GM21447 (cell line): Measurements from ENCODE around the gene NOTCH2.

ENCODE experiments used
- ATAC-seq: cut with Tn5 transposase; IDR thresholded peaks from one replicate; pipeline ENCODE4 v1.9.1; 2021; ENCODE audit not compliant: unreplicated experiment

The NOTCH2 gene

DNA sequence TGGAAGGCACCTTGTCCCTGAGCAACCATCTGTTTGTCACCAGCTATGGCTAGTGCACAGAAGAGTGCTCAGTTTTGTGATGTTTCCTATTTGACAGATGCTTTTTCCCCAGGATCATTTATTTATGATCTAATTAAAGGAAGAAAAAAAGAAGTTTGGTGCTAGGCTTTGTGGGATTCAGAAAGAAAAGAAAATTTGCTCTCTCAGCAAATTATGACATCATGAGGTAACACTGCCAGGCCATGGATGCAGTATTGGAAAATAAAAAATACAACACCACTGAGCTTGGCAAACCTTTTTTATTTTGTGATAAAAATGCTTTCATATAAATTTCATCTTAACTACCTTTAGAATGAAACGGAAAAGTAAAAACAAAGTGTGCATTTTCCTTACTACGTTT, 157.7 kb downstream of the NOTCH2 start:
- ATAC-seq = no peak

DNA sequence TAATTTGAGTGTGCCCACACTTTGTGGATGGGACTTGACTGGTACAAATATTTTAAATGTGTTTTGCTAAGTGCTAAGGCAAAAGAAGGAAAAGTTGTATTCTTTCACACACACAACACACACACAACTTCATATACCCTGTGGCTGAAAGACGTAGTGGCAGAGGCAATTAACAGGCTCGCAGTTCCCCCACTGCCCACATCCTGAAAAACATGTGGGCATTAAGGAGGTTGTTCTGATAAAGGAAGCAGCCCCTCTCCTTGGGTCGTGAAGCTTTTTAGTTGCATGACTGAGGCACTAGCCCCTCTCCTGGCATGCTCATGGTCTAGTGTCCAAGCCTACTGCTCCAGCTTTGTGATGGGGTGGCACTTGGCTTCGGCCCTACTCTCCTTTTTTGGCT, 158.8 kb downstream of the NOTCH2 start:
- ATAC-seq = no peak

DNA sequence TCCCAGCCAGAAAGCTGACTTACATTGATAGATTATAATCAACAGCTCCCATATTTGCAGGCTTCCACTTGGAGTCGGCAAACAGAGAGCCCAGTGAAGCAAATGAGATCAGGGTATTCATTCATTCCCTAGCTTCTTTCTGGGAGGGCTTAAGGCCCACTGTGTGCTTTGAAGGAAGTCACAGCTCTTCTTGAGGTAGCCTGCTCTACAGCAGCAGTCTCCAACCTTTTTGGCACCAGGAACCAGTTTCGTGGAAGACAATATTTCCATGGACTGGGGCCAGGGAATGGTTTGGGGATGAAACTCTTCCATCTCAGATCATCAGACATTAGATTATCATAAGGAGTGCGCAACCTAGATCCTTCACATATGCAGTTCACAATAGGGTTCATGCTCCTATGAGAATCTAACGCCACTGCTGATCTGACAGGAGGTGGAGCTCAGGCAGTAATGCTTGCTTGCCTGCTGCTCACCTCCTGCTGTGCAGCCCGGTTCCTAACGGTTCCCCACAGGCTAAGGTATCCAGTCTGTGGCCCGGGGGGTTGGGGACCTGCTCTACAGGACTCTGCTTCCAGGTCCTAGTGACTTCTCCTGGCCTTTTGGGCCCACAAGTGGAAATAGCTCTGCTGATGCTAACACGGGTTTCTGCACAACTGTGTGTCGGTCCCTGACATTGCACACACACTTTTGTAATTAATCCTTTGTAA, 159.4 kb downstream of the NOTCH2 start:
- no peak for ATAC-seq

DNA sequence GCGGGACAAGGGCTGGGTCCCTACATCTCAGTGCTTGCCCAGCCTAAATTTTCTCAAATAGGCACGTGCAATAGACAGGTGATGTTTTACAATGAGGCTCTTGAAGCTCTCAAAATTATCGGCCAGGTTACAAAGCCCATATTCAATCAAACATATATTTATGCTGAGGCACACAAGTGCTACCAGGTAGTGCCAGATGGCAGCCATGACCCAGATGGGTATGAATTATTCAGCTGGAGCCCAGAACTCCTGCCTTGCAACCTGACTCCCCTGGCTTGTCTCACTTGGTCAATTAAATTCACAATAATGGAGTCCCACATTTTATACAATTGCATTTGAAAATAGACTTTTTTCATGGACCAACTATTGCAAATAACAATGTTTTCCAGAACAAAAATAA, 160.8 kb downstream of the NOTCH2 start:
- ATAC-seq = no peak

DNA sequence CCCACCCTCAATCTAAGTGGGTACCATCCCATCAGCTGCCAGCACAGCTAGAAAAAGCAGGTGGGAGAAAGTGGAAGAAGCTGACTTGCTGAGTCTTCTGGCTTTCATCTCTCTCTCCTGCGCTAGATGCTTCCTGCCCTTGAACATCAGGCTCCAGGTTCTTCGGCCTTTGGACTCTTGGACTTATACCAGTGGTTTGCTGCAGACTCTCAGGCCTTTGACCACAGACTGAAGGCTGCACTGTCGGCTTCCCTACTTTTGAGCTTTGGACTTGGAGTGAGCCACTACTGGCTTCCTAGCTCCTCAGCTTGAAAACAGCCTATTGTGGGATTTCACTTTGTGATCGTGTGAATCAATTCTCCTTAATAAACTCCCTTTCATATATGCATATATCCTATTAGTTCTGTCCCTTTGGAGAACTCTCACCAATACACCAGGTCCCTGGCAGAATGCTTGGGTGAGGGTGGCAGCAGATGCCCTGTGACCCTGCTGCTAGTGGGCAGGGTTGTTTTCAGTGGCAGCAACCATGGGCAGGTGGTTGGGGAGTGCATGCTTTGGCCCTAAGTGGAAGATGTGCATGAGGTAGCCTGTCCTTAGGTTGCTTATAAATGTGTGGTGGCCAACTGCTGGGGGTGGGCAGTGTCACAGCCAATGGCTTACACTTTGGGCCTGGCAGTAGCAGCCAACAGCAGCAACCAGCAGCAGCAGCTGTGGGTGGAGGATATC, 162.4 kb downstream of the NOTCH2 start:
- ATAC-seq = no peak

DNA sequence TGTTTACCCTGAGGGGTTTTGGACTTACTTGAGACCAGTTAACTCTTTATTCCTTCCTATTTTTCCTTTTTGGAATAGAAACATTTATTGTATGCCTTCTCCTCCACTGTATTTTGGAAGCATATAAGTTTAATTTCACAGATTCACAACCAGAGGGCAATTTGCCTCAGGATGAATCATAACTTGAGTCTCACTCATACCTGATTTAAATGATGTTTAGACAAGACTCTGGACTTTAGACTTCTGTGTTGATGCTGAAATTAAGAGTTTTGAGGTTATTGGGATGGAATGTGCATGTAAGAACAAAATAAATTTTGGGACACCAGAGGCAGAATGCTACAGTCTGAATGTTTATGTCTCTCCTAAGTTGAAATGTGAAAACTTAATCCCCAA, 166.0 kb downstream of the NOTCH2 start:
- ATAC-seq = no peak

DNA sequence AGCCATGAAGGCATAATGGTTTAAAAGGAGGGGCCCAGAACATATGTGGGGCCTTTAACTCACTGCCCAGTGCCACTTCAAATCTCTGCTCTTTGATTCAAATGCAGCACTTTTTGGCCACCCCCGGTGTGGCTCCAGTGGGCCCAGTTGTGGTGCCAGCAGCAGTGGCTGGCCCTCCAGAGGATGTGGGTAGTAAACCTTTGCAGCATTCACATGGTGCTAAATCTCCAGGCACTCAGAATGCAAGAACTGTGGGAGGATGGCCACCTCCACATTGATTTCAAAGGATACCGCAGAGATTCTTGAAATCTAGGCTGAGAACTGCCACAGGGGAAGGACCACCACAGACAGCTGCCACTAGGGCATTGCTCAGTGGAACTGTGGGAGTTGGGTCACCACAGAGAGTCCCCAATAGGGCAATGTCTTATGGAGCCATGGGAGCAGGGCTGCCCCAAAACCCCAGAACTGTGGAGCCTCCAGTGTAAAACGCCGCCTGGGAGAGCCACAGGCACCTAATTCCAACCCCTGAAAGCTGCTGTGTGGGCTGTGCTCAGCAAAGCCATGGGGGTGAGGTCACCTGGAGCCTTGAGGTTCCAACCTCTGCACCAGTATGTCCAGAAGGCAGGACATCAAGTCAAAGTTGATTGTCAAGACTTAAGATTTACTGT, 166.6 kb downstream of the NOTCH2 start:
- ATAC-seq = no peak

DNA sequence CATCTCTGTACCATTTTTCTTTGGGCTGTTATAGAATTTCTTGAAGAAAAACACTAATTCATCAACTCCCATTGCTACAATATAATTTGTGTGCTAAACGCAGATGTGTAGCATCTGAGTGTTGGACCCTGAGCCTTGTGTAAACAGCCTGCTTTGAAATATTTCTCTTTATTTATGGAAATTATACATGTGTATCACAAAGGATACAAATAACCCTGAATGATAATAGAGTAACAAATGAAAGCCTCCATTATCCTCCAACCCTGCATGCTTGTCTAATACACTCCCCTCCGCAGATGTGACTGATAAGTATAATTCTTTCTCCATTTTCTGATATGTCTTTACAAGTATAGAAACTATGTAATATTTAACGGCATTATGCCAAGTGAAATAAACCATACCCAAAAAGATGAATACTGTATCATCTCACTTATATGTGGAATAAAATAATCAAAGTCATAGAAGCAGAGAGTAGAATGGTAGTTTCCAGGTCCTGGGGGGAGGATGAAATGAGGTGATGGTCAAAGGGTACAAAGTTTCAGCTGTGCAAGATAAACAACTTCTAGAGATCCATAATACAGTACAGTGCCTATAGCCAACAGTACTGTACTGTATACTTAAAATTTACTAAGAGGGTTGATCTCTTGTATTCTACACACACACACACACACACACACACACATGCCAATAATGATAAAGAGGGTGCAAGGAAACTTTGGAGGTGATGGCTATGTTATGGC, 170.3 kb downstream of the NOTCH2 start:
- ATAC-seq = no peak

DNA sequence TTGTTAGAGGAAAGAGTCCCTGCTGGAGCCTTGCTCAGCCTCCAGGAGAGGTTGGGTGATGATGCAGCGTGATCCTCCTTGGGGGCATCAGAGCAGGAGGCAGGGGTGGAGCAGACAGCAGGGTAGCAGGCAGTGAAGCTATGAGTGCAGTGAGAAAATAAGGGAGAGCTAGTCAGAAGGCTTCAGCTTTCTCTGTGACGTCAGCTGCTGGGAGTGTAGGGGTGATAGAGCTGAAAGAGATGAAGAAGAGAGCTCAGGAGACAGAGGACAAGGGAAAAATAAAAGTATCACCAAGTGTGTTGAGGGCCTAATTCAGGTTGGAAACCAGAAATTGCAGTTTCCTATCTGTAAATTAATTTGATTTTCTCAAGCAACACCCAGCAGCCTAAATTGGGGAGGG, 170.9 kb downstream of the NOTCH2 start:
- ATAC-seq = no peak

DNA sequence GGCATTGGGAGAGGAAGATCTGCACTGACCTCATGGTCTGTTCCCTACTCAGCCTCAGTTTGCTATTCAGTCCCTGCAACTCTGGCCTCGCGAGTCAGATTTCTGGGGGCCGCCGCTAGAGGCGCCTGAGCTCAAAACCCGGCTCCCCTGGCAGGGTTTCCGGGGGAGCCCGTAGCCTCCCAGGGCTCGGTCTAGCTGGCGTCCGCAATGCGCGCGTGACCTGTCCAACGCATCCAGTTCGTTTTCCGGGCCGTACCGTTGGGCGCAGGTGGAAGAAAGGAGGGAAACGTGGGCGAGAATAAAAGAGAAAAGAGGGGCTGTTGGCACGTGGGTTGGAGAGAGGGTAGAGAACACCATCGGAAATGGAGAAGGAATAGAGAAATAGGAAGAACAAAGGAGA, 173.2 kb downstream of the NOTCH2 start, which contains the start of gene ADAM30:
ADAM30 (minus strand) TSS at position 213 of the 400 bp plus-strand sequence; CDS start at position 34, 179 bp downstream.
- ATAC-seq = no peak

DNA sequence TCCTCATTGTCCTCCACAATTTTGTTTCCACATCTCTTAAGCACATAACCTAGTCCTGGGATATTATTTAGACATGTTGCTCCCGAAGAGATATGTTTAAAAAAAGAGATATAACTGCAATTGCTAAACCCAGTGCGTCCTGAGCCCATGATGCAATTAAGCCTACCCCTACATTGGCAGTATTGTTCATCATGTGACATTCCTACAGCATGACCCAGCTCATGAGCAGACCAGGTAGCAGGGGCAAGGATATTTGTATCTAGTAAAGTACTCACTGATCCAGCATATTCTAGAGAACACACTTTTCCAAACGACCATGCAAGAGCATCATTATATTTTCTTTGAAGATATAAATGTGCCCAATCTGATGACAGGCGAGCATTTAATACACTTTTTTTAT, 174.4 kb downstream of the NOTCH2 start:
- ATAC-seq = no peak

DNA sequence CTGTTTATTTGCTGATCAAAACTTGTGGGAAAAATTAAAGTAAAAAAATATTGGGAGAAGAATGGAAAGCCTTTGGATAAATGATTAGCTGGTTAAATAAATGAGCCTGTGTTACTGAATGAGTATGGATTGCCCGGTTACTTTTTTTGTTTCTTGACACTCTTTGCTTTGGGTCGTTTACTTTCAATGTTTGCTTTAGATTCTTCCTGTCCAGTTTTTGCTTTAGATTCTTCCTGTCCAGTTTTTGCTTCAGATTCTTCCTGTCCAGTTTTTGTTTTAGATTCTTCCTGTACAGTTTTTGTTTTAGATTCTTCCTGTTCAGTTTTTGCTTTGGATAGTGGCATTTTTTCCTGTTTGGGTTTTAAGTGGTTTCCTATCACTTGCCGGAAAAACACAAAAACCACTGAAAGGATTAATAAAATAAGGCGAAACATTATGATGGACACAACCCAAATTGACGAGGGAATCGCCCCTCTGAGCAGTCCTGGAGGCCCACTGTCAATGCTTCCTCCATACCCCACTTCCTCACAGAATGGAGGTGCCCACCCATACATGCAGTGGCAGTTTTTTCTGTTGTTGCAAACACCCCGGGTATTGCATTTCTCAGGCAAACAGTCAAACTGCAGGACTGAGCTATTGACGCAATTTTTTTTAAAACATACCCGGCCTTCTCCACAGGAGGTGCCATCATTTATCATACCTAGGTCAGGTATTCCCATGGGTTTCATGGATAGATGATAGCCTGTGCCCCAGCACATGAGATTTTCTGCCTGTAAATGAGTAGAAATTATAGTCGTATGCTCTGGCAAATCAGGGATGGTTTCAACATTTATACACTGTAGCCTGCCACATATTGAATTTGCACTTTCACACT, 175.4 kb downstream of the NOTCH2 start:
- ATAC-seq = no peak

DNA sequence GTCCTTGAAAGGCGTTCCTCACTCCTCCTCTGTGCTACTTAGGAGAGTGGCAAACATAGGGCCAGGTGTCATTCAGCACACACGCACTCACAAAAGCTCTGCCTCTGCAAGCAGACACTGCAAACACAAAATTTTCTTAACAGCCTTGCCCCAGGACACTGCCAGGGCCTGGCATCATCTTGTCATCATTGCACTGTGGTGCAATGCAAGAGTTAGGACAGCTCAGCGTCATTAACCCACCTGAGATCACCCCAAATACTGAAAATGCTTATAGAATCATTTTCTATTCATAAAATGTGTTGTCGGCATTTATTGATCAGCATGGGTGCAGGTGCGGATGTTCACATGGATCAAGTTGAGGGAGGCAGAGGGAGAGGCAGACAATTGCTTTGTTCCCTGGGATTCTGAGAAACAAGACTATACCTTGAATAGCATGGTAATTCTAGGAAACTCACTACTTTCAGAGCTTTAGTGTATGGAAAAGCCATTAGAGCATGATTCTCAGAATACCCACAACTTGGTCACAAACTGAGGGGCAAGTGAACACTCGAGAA, 176.1 kb downstream of the NOTCH2 start:
- no peak for ATAC-seq

DNA sequence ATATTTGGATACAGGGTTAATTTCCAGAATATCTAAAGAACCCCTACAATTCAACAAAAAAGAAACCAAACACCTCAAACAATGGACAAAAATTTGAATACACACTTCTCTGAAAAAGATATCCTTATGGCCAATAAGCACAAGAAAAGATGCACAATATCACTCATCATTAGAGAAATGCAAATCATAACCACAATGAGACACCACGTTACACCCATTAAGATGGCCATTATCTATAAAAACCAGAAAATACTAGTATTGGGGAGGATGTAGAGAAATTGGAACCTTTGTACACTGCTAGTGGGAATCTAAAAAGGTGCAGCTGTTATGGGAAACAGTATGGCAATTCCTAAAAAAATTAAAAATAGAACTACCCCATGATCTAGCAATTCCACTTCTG, 178.1 kb downstream of the NOTCH2 start:
- ATAC-seq = no peak

DNA sequence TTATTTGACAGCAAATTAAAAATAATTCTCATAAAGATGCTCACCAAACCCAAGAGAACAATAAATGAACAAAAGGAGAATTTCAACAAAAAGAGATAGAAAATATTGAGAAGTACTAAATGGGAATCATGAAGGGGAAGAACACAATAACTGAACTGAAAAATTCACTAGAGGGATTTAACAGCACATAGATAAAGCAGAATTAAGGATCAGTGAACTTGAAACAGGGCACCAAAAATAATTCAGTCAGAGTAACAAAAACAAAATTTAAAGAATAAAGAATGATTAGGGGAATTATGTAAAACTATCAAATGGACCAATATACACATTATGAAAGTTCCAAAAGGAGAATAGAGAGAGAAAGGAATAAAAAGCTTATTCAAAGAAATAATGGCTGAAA, 181.0 kb downstream of the NOTCH2 start:
- no peak for ATAC-seq

DNA sequence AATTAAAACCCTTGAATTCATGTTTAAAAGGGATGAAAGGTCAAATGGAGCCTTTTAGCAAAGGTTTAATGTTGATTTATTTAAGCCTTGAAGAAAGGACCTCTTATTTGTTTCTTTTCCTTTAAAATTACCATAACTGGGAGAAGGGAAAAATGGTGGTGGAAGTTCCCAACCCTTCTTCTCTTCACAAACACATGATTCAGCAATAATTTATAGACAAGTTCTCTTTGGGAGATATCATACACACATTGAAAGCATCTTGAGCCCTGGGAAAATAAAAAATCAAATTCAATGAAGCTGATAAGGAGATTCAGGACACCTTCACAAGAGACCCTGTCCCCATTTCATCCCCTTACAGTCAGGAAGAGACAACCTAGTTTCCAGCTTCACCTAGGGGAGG, 182.0 kb downstream of the NOTCH2 start:
- ATAC-seq = no peak

DNA sequence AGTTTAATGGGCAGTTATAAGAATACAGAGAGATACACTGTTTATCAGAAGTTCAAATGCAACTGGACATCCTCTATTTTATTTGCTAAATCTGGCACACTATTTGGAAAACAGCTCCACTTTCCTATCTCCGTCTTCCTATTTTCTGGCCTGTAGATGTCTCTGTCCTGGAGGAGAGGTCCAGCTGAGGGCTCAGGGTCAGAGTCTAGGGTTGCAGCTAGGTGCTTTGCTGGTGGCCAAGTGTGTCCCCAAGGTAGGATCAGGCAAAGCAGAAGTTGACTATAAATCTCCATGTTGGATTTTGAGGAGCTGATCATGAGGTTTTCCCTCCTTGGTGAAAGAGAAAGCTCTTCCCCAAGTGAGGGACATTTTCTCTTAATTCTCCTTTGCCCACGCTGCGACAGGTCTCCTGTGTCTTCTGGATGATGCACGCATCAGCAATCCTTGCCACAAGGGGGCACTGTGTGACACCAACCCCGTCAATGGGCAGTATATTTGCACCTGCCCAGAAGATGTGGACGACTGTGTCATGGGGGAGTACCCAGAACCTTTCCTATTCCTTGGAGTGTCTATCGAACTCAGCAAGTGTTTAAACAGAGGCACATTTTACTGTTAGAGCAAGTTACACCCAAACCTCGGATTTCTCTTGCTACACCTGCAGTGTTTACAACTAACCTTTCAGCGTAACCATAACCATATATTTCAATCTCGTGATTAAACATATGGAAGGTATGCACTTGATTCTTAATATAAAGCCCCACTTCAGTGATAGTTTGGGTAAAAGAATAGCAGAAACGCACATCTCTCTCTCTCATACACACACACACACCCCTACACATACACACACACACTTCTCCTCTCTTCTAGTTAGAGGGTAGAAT, 183.3 kb downstream of the NOTCH2 start:
- no peak for ATAC-seq

DNA sequence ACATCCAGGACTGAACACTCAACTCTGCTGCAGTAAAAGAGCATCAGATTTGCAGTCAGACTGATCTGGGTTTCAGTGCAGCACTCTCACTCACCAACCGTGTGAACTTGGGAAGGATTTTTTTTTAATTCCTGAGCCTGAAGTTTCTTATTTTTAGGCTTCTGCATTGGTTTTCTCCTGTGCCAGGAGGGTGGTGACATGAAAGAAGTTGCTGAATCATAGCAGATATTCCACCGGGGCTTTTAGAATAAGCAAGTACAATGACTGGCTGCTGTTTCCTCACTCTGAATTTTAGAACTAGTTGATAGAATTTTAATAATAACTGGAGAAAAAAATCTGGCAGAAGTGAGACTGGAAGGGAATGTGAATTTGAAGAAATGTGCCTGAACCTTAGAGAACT, 184.8 kb downstream of the NOTCH2 start:
- ATAC-seq = no peak

DNA sequence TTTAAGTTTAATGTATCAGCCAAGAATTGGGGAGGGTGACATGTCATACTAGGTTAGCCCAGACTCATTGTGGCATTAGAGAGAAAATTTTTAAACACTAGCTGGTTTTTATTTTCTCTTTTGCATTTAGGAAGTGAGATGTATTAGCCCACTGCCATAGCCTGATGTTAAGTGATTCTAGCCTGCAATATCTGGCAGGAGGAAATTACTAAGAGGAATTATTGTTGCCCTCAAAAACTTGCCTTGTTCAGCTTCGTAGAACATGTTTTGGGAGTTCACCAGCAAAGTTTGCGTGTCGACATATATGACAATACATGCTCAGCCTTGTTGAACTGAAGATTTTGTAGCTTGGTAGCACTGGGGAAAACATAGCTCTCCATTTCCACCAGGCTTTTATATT, 185.6 kb downstream of the NOTCH2 start:
- ATAC-seq = no peak
